ENCODE results near the gene SLC38A9. TPM values are rescaled to one million over a fixed set of nuclear protein-coding genes. Genes with fewer than 3 reads are reported as not detected.

The SLC38A9 gene
- total and polyA plus RNA-seq, 2 donors (not counting 1 experiment from before 2014, with no cell fraction given) = 23.4 to 36.3 TPM

DNA sequence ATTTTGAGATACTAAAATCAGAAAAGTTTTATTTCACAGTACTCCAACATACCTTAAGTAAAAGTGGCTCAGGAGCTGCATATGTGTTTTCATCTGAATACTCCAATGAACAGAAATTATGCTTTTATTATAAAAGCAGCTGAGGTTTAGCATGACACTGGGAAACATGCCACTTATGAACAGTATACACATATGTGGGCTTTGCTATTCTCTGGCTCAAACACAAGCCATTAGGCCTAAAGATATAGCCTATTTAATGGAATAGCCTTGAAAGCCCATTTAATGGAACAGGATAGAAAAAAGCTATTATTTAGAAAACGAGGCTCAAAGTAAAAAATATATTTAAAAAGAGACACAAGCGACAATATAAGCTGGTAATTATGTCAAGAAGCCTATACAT is 74.1 kb downstream of the SLC38A9 start:
- Histone ChIP-seq H3K4me3 (ENCODE audit: control extremely low read depth in 1 of 5, extremely low read depth in 1 of 5, insufficient read depth in 1 of 5, low read depth in 2 of 5, low read length in 4 of 5) (no peak overlapping the region), H3K79me2 (ENCODE audit: control insufficient read depth, insufficient read depth, low read length) (no peaks in the 10 kb centered on the region), H4K20me1 (ENCODE audit: control insufficient read depth, insufficient read depth, low read length, poor library complexity, severe bottlenecking) (no peaks in the 10 kb centered on the region), H3K36me3 (replicated peaks in 1 of 2; ENCODE audit: control extremely low read depth in 1 of 2, control insufficient read depth in 1 of 2, extremely low read depth in 1 of 2, insufficient read depth in 2 of 2, low read length in 1 of 2) (peaks cover 12 to 26% of the 10 kb centered on the region in 2 experiments), H2AFZ (ENCODE audit: insufficient read depth, low read depth, low read length, poor library complexity, severe bottlenecking) (no peak overlapping the region), H3K27me3 (replicated peaks in 1 of 4; ENCODE audit: control extremely low read depth in 1 of 4, control insufficient read depth in 3 of 4, insufficient read depth in 4 of 4, low read length in 3 of 4) (no peaks in the 10 kb centered on the region), H3K9ac (ENCODE audit: low read length) (no peak overlapping the region), H3K4me1 (ENCODE audit: control insufficient read depth in 2 of 2, insufficient read depth in 2 of 2, low read length in 2 of 2) (no peaks in the 10 kb centered on the region), H3K4me2 (replicated peaks; ENCODE audit: low read depth, low read length, poor library complexity, severe bottlenecking) (no peak overlapping the region), H3K9me3 (ENCODE audit: control extremely low read depth in 1 of 3, control insufficient read depth in 2 of 3, insufficient read depth in 1 of 3, low read length in 2 of 3) (no peaks in the 10 kb centered on the region), H3K27ac (ENCODE audit: low read length in 2 of 2) (no peak overlapping the region)
- intact Hi-C loops (cut with micrococcal nuclease) = no loop called here
- ChIA-PET POLR2A (no interaction called here), CTCF (no interaction called here)
- DNase-seq (no peak), ATAC-seq (ENCODE audit: low read depth) (no peak)
- Mint-ChIP-seq H3K4me1 (no peaks in the 10 kb centered on the region), H3K4me3 (no peak overlapping the region), H3K27me3 (no peaks in the 10 kb centered on the region), H3K9me3 (ENCODE audit: insufficient read depth) (no peaks in the 10 kb centered on the region), H3K27ac (no peak overlapping the region)
- no CpG with 5 or more reads among the region's 2 CpGs for WGBS (ENCODE audit: insufficient coverage)
- no peak for TF ChIP-seq EZH2 (IDR thresholded peaks at IDR 0.05; ENCODE audit: borderline replicate concordance, insufficient read depth, low read depth, low read length, poor library complexity, severe bottlenecking)
- TF ChIP-seq, protein P1, sequence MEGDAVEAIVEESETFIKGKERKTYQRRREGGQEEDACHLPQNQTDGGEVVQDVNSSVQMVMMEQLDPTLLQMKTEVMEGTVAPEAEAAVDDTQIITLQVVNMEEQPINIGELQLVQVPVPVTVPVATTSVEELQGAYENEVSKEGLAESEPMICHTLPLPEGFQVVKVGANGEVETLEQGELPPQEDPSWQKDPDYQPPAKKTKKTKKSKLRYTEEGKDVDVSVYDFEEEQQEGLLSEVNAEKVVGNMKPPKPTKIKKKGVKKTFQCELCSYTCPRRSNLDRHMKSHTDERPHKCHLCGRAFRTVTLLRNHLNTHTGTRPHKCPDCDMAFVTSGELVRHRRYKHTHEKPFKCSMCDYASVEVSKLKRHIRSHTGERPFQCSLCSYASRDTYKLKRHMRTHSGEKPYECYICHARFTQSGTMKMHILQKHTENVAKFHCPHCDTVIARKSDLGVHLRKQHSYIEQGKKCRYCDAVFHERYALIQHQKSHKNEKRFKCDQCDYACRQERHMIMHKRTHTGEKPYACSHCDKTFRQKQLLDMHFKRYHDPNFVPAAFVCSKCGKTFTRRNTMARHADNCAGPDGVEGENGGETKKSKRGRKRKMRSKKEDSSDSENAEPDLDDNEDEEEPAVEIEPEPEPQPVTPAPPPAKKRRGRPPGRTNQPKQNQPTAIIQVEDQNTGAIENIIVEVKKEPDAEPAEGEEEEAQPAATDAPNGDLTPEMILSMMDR (IDR thresholded peaks at IDR 0.05) = no peak

DNA sequence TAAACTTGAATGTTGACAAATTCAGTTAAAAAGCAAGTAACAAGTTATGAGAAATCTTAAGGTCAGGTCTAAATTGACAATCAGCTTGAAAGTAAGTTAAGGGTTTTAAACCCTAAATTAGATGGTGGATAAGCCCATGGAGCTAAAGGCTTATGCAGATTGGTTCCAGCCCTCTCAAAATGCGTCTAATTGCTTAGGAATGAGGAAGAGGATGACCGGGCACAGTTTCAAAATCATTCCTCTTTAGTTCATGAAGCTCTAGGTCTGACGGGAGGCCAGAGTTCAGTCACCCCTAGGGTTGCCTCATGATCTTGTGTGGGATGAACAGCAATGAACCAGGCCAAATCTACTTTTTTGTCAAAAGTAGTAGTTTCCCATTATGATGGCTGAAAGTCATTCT is 75.4 kb downstream of the SLC38A9 start:
- POLR2A ChIA-PET = no interaction called here

More for the DNA sequence above, 75.4 kb downstream of the SLC38A9 start:
- no peak overlapping the region for H3K9ac ChIP-seq (ENCODE audit: low read length)
- Mint-ChIP-seq H3K4me3 (no peak overlapping the region), H3K27me3 (no peaks in the 10 kb centered on the region), H3K9me3 (ENCODE audit: insufficient read depth) (no peaks in the 10 kb centered on the region), H3K27ac (no peak overlapping the region), H3K4me1 (no peaks in the 10 kb centered on the region)
- H3K4me3 ChIP-seq (ENCODE audit: control extremely low read depth in 1 of 5, extremely low read depth in 1 of 5, insufficient read depth in 1 of 5, low read depth in 2 of 5, low read length in 4 of 5) = no peak overlapping the region
- no peaks in the 10 kb centered on the region for H3K79me2 ChIP-seq (ENCODE audit: control insufficient read depth, insufficient read depth, low read length)
- intact Hi-C loops (cut with micrococcal nuclease) = no loop called here
- H3K36me3 ChIP-seq (replicated peaks in 1 of 2; ENCODE audit: control extremely low read depth in 1 of 2, control insufficient read depth in 1 of 2, extremely low read depth in 1 of 2, insufficient read depth in 2 of 2, low read length in 1 of 2) = peaks cover 11 to 21% of the 10 kb centered on the region in 2 experiments
- H4K20me1 ChIP-seq (ENCODE audit: control insufficient read depth, insufficient read depth, low read length, poor library complexity, severe bottlenecking) = no peaks in the 10 kb centered on the region
- ATAC-seq (ENCODE audit: low read depth) (no peak), DNase-seq (no peak)
- no peaks in the 10 kb centered on the region for H3K4me1 ChIP-seq (ENCODE audit: control insufficient read depth in 2 of 2, insufficient read depth in 2 of 2, low read length in 2 of 2)
- TF ChIP-seq, protein P1 (IDR thresholded peaks at IDR 0.05) = no peak
- no peak for TF ChIP-seq EZH2 (IDR thresholded peaks at IDR 0.05; ENCODE audit: borderline replicate concordance, insufficient read depth, low read depth, low read length, poor library complexity, severe bottlenecking)
- WGBS (ENCODE audit: insufficient coverage) = 67% methylated on average over 1 of the region's 3 CpGs
- no peak overlapping the region for H3K27ac ChIP-seq (ENCODE audit: low read length in 2 of 2)
- no peak overlapping the region for H3K4me2 ChIP-seq (replicated peaks; ENCODE audit: low read depth, low read length, poor library complexity, severe bottlenecking)
- CTCF ChIA-PET = no interaction called here
- no peaks in the 10 kb centered on the region for H3K9me3 ChIP-seq (ENCODE audit: control extremely low read depth in 1 of 3, control insufficient read depth in 2 of 3, insufficient read depth in 1 of 3, low read length in 2 of 3)
- H2AFZ ChIP-seq (ENCODE audit: insufficient read depth, low read depth, low read length, poor library complexity, severe bottlenecking) = no peak overlapping the region
- no peaks in the 10 kb centered on the region for H3K27me3 ChIP-seq (replicated peaks in 1 of 4; ENCODE audit: control extremely low read depth in 1 of 4, control insufficient read depth in 3 of 4, insufficient read depth in 4 of 4, low read length in 3 of 4)

Measured in B cell (primary cell).